CD4-positive, CD25-positive, alpha-beta regulatory T cell (primary cell): ENCODE results near the gene KAT6B. TPM values are rescaled to one million over a fixed set of nuclear protein-coding genes. Genes with fewer than 3 reads are reported as not detected.
A peak's percentile ranks its signal among the peaks of the same experiment; 100 is the strongest.

Experiments
- ATAC-seq, 2 donors: fragments of 150-1000 bp; cut with Tn5 transposase; one replicate each; pipeline ENCODE4 v1.10.0; 2021; ENCODE audit warnings: low read depth in 2 of 2, moderate number of reproducible peaks in 2 of 2, moderate library complexity in 1 of 2
- DNase-seq, 3 donors: peaks; one replicate each; pipeline versions ENCODE4 v3.0.0 to v3.0.0-alpha.2; 2012 to 2022; ENCODE audit warnings: mixed read lengths in 1 of 3
- H3K27ac ChIP-seq: one replicate; pipeline ENCODE4 v1.7.0; 2013; ENCODE audit warnings: mild to moderate bottlenecking, low read length; ENCODE audit not compliant: insufficient read depth, poor library complexity, severe bottlenecking
- H3K27me3 ChIP-seq: one replicate; pipeline ENCODE4 v1.7.0; 2013; ENCODE audit warnings: low read length; ENCODE audit not compliant: control insufficient read depth, insufficient read depth
- H3K36me3 ChIP-seq: one replicate; pipeline ENCODE4 v1.7.0; 2013; ENCODE audit warnings: mild to moderate bottlenecking, low read length, moderate library complexity; ENCODE audit not compliant: control insufficient read depth, insufficient read depth
- H3K4me1 ChIP-seq: 2 replicates; pipeline ENCODE4 v1.7.0; 2013; ENCODE audit warnings: mild to moderate bottlenecking, low read length; ENCODE audit not compliant: insufficient read depth, control insufficient read depth, poor library complexity, severe bottlenecking
- H3K4me3 ChIP-seq: one replicate; pipeline ENCODE4 v1.7.0; 2013; ENCODE audit warnings: low read depth, mild to moderate bottlenecking, low read length, moderate library complexity
- H3K9me3 ChIP-seq, 2 experiments: 1 replicate in 1 of 2; 2 replicates in 1 of 2; pipeline ENCODE4 v1.7.0; 2013; ENCODE audit warnings: low read length in 2 of 2, mild to moderate bottlenecking in 1 of 2, moderate library complexity in 1 of 2; ENCODE audit not compliant: control insufficient read depth in 2 of 2
- H3K27ac Mint-ChIP-seq, 3 donors: one replicate each; pipeline ENCODE4 v1.8.0; 2020 to 2022; ENCODE audit warnings: mild to moderate bottlenecking in 3 of 3, mixed read lengths in 3 of 3, moderate library complexity in 2 of 3
- H3K27me3 Mint-ChIP-seq: one replicate; pipeline ENCODE4 v1.8.0; 2022; ENCODE audit warnings: mild to moderate bottlenecking, mixed read lengths
- H3K36me3 Mint-ChIP-seq: one replicate; pipeline ENCODE4 v1.8.0; 2020; ENCODE audit warnings: mixed read lengths
- H3K4me1 Mint-ChIP-seq, 4 donors: one replicate each; pipeline ENCODE4 v1.8.0; 2020 to 2022; ENCODE audit warnings: mixed read lengths in 4 of 4, mild to moderate bottlenecking in 1 of 4
- H3K4me3 Mint-ChIP-seq, 4 donors: one replicate each; pipeline ENCODE4 v1.8.0; 2020 to 2022; ENCODE audit warnings: mild to moderate bottlenecking in 4 of 4, mixed read lengths in 4 of 4, moderate library complexity in 3 of 4
- H3K9me3 Mint-ChIP-seq, 7 donors: one replicate each; pipeline ENCODE4 v1.8.0; 2020 to 2022; ENCODE audit warnings: mixed read lengths in 7 of 7, mild to moderate bottlenecking in 3 of 7, moderate library complexity in 2 of 7
- polyA plus RNA-seq, 4 donors: library from polyadenylated mRNA; unstranded; fragments of 300-500 nt; fragmentation: Illumina TruSeq; gene quantifications; one replicate each; pipeline ENCODE4 v1.2.3, GENCODE V29; 2021
- total RNA-seq: library from RNA; stranded (reverse); gene quantifications from one replicate; pipeline ENCODE4 v1.2.3, GENCODE V29; 2022

The KAT6B gene
- total and polyA plus RNA-seq, 5 donors from 2014 or later = 14.5 to 67.1 (median 16.6) TPM

GRCh38 chr10:74937266-74937856 lies 111.0 kb downstream of the KAT6B start:
- H3K36me3 Mint-ChIP-seq = peaks cover 15% of the 10 kb centered on the region
- ATAC-seq (no peak), DNase-seq (no peak)
- H3K9me3 ChIP-seq = no peaks in the 10 kb centered on the region
- no peak overlapping the region for H3K4me3 Mint-ChIP-seq
- H3K27ac Mint-ChIP-seq = peak overlapping the region in 1 of 3 donors; percentile 3
- no peaks in the 10 kb centered on the region for H3K4me1 ChIP-seq
- H3K27me3 ChIP-seq = no peaks in the 10 kb centered on the region
- H3K27me3 Mint-ChIP-seq = no peaks in the 10 kb centered on the region
- peaks cover 4 to 43% (median 20%) of the 10 kb centered on the region in 4 donors for H3K4me1 Mint-ChIP-seq
- no peak overlapping the region for H3K27ac ChIP-seq
- H3K36me3 ChIP-seq = no peaks in the 10 kb centered on the region
- no peak overlapping the region for H3K4me3 ChIP-seq
- H3K9me3 Mint-ChIP-seq = peaks cover 0 to 2% (median 0%) of the 10 kb centered on the region in 7 donors

- H3K27me3 ChIP-seq = no peaks in the 10 kb centered on the region
- Mint-ChIP-seq H3K4me1 (peaks cover 32 to 38% (median 38%) of the 10 kb centered on the region in 4 donors), H3K27ac (no peak overlapping the region), H3K4me3 (no peak overlapping the region), H3K36me3 (peaks cover 12% of the 10 kb centered on the region), H3K9me3 (no peaks in the 10 kb centered on the region), H3K27me3 (no peaks in the 10 kb centered on the region)
- ATAC-seq (no peak), DNase-seq (no peak)
- H3K27ac ChIP-seq = no peak overlapping the region
- H3K9me3 ChIP-seq = no peaks in the 10 kb centered on the region
- no peaks in the 10 kb centered on the region for H3K36me3 ChIP-seq
- no peaks in the 10 kb centered on the region for H3K4me1 ChIP-seq
- H3K4me3 ChIP-seq = no peak overlapping the region
Observed at GRCh38 chr10:74944205-74944604, 117.8 kb downstream of the KAT6B start.

GRCh38 chr10:74947781-74948401 lies 121.5 kb downstream of the KAT6B start:
- H3K36me3 ChIP-seq = no peaks in the 10 kb centered on the region
- H3K4me1 ChIP-seq = no peaks in the 10 kb centered on the region
- H3K27me3 ChIP-seq = no peaks in the 10 kb centered on the region
- peaks cover 38 to 52% (median 44%) of the 10 kb centered on the region in 4 donors for H3K4me1 Mint-ChIP-seq
- no peaks in the 10 kb centered on the region for H3K27me3 Mint-ChIP-seq
- peak overlapping the region in 2 of 3 donors; percentile 34 to 77 for H3K27ac Mint-ChIP-seq
- H3K36me3 Mint-ChIP-seq = peaks cover 14% of the 10 kb centered on the region
- H3K9me3 ChIP-seq = no peaks in the 10 kb centered on the region
- no peak overlapping the region for H3K4me3 Mint-ChIP-seq
- DNase-seq = no peak
- no peak for ATAC-seq
- H3K9me3 Mint-ChIP-seq = no peaks in the 10 kb centered on the region
- no peak overlapping the region for H3K4me3 ChIP-seq
- no peak overlapping the region for H3K27ac ChIP-seq

GRCh38 chr10:74949034-74949832 lies 122.8 kb downstream of the KAT6B start:
- Histone ChIP-seq H3K36me3 (no peaks in the 10 kb centered on the region), H3K9me3 (no peaks in the 10 kb centered on the region), H3K4me3 (no peak overlapping the region), H3K27ac (no peak overlapping the region), H3K27me3 (no peaks in the 10 kb centered on the region), H3K4me1 (no peaks in the 10 kb centered on the region)
- peak overlapping the region in 1 of 4 donors; percentile 1 for H3K4me3 Mint-ChIP-seq
- ATAC-seq = no peak
- peaks cover 8% of the 10 kb centered on the region for H3K36me3 Mint-ChIP-seq
- peaks cover 34 to 59% (median 43%) of the 10 kb centered on the region in 4 donors for H3K4me1 Mint-ChIP-seq
- no peaks in the 10 kb centered on the region for H3K9me3 Mint-ChIP-seq
- H3K27me3 Mint-ChIP-seq = no peaks in the 10 kb centered on the region
- DNase-seq = peak in 1 of 3 donors; percentile 26
- H3K27ac Mint-ChIP-seq = no peak overlapping the region

- Mint-ChIP-seq H3K4me1 (peaks cover 40 to 61% (median 43%) of the 10 kb centered on the region in 4 donors), H3K27me3 (no peaks in the 10 kb centered on the region), H3K36me3 (peaks cover 13% of the 10 kb centered on the region), H3K4me3 (no peak overlapping the region), H3K9me3 (no peaks in the 10 kb centered on the region), H3K27ac (peak overlapping the region in 1 of 3 donors; percentile 34)
- Histone ChIP-seq H3K4me1 (no peaks in the 10 kb centered on the region), H3K9me3 (no peaks in the 10 kb centered on the region), H3K4me3 (no peak overlapping the region), H3K36me3 (no peaks in the 10 kb centered on the region), H3K27me3 (no peaks in the 10 kb centered on the region), H3K27ac (no peak overlapping the region)
- DNase-seq (no peak), ATAC-seq (no peak)
Observed at GRCh38 chr10:74949843-74950765, 123.7 kb downstream of the KAT6B start.

- H3K4me1 ChIP-seq = no peaks in the 10 kb centered on the region
- no peak overlapping the region for H3K27ac ChIP-seq
- no peak overlapping the region for H3K4me3 Mint-ChIP-seq
- no peaks in the 10 kb centered on the region for H3K27me3 Mint-ChIP-seq
- H3K27ac Mint-ChIP-seq = peak overlapping the region in 2 of 3 donors; percentile 9 to 17
- no peak for DNase-seq
- peaks cover 13% of the 10 kb centered on the region for H3K36me3 Mint-ChIP-seq
- H3K4me3 ChIP-seq = no peak overlapping the region
- no peak for ATAC-seq
- H3K9me3 ChIP-seq = no peaks in the 10 kb centered on the region
- no peaks in the 10 kb centered on the region for H3K36me3 ChIP-seq
- H3K4me1 Mint-ChIP-seq = peaks cover 39 to 63% (median 44%) of the 10 kb centered on the region in 4 donors
- H3K9me3 Mint-ChIP-seq = no peaks in the 10 kb centered on the region
- no peaks in the 10 kb centered on the region for H3K27me3 ChIP-seq
Observed at GRCh38 chr10:74953214-74953613, 126.8 kb downstream of the KAT6B start.

GRCh38 chr10:74955796-74956195 lies 129.4 kb downstream of the KAT6B start:
- H3K27me3 Mint-ChIP-seq = no peaks in the 10 kb centered on the region
- no peaks in the 10 kb centered on the region for H3K4me1 ChIP-seq
- ATAC-seq = no peak
- peaks cover 13% of the 10 kb centered on the region for H3K36me3 Mint-ChIP-seq
- no peak overlapping the region for H3K27ac ChIP-seq
- no peaks in the 10 kb centered on the region for H3K9me3 ChIP-seq
- H3K4me1 Mint-ChIP-seq = peaks cover 16 to 47% (median 30%) of the 10 kb centered on the region in 4 donors
- no peak overlapping the region for H3K4me3 Mint-ChIP-seq
- no peaks in the 10 kb centered on the region for H3K36me3 ChIP-seq
- H3K4me3 ChIP-seq = no peak overlapping the region
- H3K9me3 Mint-ChIP-seq = no peaks in the 10 kb centered on the region
- DNase-seq = no peak
- no peaks in the 10 kb centered on the region for H3K27me3 ChIP-seq
- no peak overlapping the region for H3K27ac Mint-ChIP-seq
